ENCODE data around the gene STK4. TPM values are rescaled to one million over a fixed set of nuclear protein-coding genes. Genes with fewer than 3 reads are reported as not detected.

The STK4 gene
- total and polyA plus RNA-seq, 2 of the 4 experiments (the other 2 are of a cell fraction), result 10.2 to 22.2 TPM

DNA sequence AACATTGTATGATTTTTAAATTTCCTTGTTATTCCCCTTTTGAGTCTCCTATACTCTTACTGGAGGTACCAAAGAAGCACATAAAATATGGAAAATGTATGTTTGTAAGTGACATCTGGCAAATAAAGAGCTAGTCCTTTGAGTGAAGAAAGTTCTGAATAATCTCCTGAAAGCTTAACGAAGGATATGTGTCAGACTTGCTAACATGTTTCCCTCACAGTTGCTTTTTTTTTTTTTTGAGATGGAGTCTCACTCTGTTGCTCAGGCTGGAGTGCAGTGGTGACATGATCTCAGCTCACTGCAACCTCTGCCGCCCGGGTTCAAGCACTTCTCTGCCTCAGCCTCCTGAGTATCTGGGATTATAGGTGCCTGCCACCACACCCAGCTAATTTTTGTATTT is 63.6 kb downstream of the STK4 start:
- peaks cover 5% of the 10 kb centered on the region; the same call in 1 of the 2 replicates for H3K36me3 ChIP-seq (ENCODE audit: control insufficient read depth, insufficient read depth, low read length)
- H2BK15ac ChIP-seq (ENCODE audit: low read depth, low read length), result no peak overlapping the region
- H2AK5ac ChIP-seq (ENCODE audit: low read depth, low read length), result no peak overlapping the region
- H4K20me1 ChIP-seq (ENCODE audit: insufficient read depth, low read length), result no peaks in the 10 kb centered on the region
- in situ Hi-C loops (cut with MboI; ENCODE audit: low sequenced_read_pairs) (loop anchor here (25.0 kb wide), 1 partner anchor 757 kb away; the partner anchor contains the start of genes DNTTIP1 and WFDC3), intact Hi-C loops (cut with micrococcal nuclease) (no loop called here), dilution Hi-C loops (cut with HindIII; ENCODE audit: low sequenced_read_pairs, unreplicated experiment) (no loop called here)
- ChIA-PET POLR2A (ENCODE audit: unreplicated experiment) (no interaction called here), CTCF (interaction anchor here (1.9 kb wide), 1 partner anchor 10 kb away, joined by 4 read pairs; no protein-coding TSS in a partner anchor)
- H2AK9ac ChIP-seq (replicated peaks; ENCODE audit: low read depth, low read length, poor library complexity), result no peak overlapping the region
- no peak overlapping the region for H3K4me3 ChIP-seq (ENCODE audit: insufficient read depth, low read depth, low read length)
- TF ChIP-seq MAZ (IDR thresholded peaks at IDR 0.05; ENCODE audit: borderline replicate concordance, low read depth, low read length) (no peak), RAD21 (IDR thresholded peaks at IDR 0.05; ENCODE audit: low read length) (no peak), MXI1 (IDR thresholded peaks at IDR 0.05; ENCODE audit: borderline replicate concordance, low read depth, low read length) (no peak), BHLHE40 (IDR thresholded peaks at IDR 0.05; ENCODE audit: low read depth, low read length) (no peak), SMC3 (IDR thresholded peaks at IDR 0.05; ENCODE audit: low read depth, low read length) (no peak), NFE2L2 (IDR thresholded peaks at IDR 0.05; ENCODE audit: low read depth, low read length) (no peak), RCOR1 (IDR thresholded peaks at IDR 0.05; ENCODE audit: insufficient replicate concordance, low read length) (no peak), MAFK (IDR thresholded peaks at IDR 0.05; ENCODE audit: low read depth, low read length) (no peak), FOS (IDR thresholded peaks at IDR 0.05; ENCODE audit: low read depth, low read length) (no peak), RFX5 (IDR thresholded peaks at IDR 0.05; ENCODE audit: low read depth, low read length) (no peak), POLR2A (IDR thresholded peaks at IDR 0.05; ENCODE audit: low read depth, low read length) (no peak)
- TF ChIP-seq, protein P1, sequence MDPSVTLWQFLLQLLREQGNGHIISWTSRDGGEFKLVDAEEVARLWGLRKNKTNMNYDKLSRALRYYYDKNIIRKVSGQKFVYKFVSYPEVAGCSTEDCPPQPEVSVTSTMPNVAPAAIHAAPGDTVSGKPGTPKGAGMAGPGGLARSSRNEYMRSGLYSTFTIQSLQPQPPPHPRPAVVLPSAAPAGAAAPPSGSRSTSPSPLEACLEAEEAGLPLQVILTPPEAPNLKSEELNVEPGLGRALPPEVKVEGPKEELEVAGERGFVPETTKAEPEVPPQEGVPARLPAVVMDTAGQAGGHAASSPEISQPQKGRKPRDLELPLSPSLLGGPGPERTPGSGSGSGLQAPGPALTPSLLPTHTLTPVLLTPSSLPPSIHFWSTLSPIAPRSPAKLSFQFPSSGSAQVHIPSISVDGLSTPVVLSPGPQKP (IDR thresholded peaks at IDR 0.05; ENCODE audit: borderline replicate concordance, low read depth, low read length), result no peak
- TF ChIP-seq, protein P2, sequence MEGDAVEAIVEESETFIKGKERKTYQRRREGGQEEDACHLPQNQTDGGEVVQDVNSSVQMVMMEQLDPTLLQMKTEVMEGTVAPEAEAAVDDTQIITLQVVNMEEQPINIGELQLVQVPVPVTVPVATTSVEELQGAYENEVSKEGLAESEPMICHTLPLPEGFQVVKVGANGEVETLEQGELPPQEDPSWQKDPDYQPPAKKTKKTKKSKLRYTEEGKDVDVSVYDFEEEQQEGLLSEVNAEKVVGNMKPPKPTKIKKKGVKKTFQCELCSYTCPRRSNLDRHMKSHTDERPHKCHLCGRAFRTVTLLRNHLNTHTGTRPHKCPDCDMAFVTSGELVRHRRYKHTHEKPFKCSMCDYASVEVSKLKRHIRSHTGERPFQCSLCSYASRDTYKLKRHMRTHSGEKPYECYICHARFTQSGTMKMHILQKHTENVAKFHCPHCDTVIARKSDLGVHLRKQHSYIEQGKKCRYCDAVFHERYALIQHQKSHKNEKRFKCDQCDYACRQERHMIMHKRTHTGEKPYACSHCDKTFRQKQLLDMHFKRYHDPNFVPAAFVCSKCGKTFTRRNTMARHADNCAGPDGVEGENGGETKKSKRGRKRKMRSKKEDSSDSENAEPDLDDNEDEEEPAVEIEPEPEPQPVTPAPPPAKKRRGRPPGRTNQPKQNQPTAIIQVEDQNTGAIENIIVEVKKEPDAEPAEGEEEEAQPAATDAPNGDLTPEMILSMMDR (conservative IDR thresholded peaks at IDR 0.05; ENCODE audit: low read depth, low read length), result no peak
- TF ChIP-seq, protein P3, sequence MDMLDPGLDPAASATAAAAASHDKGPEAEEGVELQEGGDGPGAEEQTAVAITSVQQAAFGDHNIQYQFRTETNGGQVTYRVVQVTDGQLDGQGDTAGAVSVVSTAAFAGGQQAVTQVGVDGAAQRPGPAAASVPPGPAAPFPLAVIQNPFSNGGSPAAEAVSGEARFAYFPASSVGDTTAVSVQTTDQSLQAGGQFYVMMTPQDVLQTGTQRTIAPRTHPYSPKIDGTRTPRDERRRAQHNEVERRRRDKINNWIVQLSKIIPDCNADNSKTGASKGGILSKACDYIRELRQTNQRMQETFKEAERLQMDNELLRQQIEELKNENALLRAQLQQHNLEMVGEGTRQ (IDR thresholded peaks at IDR 0.05; ENCODE audit: low read depth, low read length), result no peak
- H3K18ac ChIP-seq (ENCODE audit: low read depth, low read length), result no peak overlapping the region
- no peak overlapping the region for H3K4me2 ChIP-seq (ENCODE audit: low read depth, low read length)
- no peak overlapping the region for H2BK120ac ChIP-seq (ENCODE audit: low read depth, low read length)
- H3K79me1 ChIP-seq (ENCODE audit: low read depth in 1 of 2, low read length in 2 of 2), result peaks cover 0 to 10% of the 10 kb centered on the region in 2 experiments; a peak in 2 of 4 replicates
- H2BK5ac ChIP-seq (ENCODE audit: low read depth, low read length, poor library complexity, severe bottlenecking), result no peak overlapping the region
- H3K9me1 ChIP-seq (ENCODE audit: insufficient read depth, low read length), result no peaks in the 10 kb centered on the region
- no peak overlapping the region for H3K9ac ChIP-seq (ENCODE audit: low read depth, low read length)
- no peak overlapping the region for H3K4ac ChIP-seq (ENCODE audit: low read depth, low read length)
- no peak overlapping the region for H4K91ac ChIP-seq (ENCODE audit: insufficient read depth, low read depth, low read length)
- no peak overlapping the region for H2BK20ac ChIP-seq (ENCODE audit: low read depth, low read length)
- H3K4me1 ChIP-seq (ENCODE audit: control insufficient read depth, insufficient read depth, low read length), result no peaks in the 10 kb centered on the region
- BruUV-seq (replicated peaks), result no TSS peak
- H4K5ac ChIP-seq (ENCODE audit: low read depth, low read length), result no peak overlapping the region
- no peak overlapping the region for H3K56ac ChIP-seq (ENCODE audit: extremely low read depth, insufficient read depth, low read length)
- no peak overlapping the region for H4K8ac ChIP-seq (ENCODE audit: low read depth in 2 of 2, low read length in 2 of 2)
- no peaks in the 10 kb centered on the region for H3K9me3 ChIP-seq (ENCODE audit: control insufficient read depth, insufficient read depth, low read length)
- H3K14ac ChIP-seq (replicated peaks; ENCODE audit: low read depth, low read length), result no peak overlapping the region
- no peaks in the 10 kb centered on the region for H3K27me3 ChIP-seq (ENCODE audit: control insufficient read depth, insufficient read depth, low read length)
- DNase-seq, result no peak
- no peak overlapping the region for H2AFZ ChIP-seq (replicated peaks; ENCODE audit: low read length, poor library complexity)
- no peak overlapping the region for H3K27ac ChIP-seq (ENCODE audit: insufficient read depth, low read length)
- H3K23ac ChIP-seq (ENCODE audit: low read depth, low read length), result no peak overlapping the region
- WGBS, 2 experiments (ENCODE audit: extremely low coverage in 2 of 2, insufficient read length in 1 of 2), result no CpG with 5 or more reads among the region's 3 CpGs
- ATAC-seq (ENCODE audit: low read depth), result no peak
